PC-3 (cell line): ENCODE results near the gene ENAH. TPM values are rescaled to one million over a fixed set of nuclear protein-coding genes. Genes with fewer than 3 reads are reported as not detected.

Experiments used
- ATAC-seq: fragments of 200-7000 bp; cut with Tn5 transposase; 2 replicates; pipeline ENCODE4 v1.9.1; 2020; ENCODE audit warnings: mild to moderate bottlenecking, moderate library complexity
- BruUV-seq: library from RNA; stranded (reverse); fragments of 400-500 nt; replicated peaks from 2 replicates; lab custom pipeline; 2021; lab: Mats Ljungman, UMichigan
- CTCF ChIA-PET: fragments of 300-600 bp; sonication (Branson Sonifier 250); formaldehyde crosslinking; loops from one replicate; lab custom pipeline; 2022; ENCODE audit warnings: antibody characterized with exemption; lab: Charles Lee
- POLR2A ChIA-PET: fragments of 300-600 bp; sonication (Branson Sonifier 250); formaldehyde crosslinking; loops from one replicate; lab custom pipeline; 2022; ENCODE audit warnings: antibody characterized with exemption; ENCODE audit not compliant: unreplicated experiment; lab: Charles Lee
- DNase-seq: peaks from one replicate; pipeline ENCODE4 v3.0.0-alpha.2; 2015
- H2AFZ ChIP-seq: fragments of 300-600 bp; sonication (generic); 2 replicates; pipeline ENCODE4 v1.6.0; 2016; ENCODE audit warnings: antibody characterized with exemption, low read length
- H3F3A ChIP-seq: fragments of 300-600 bp; sonication (generic); one replicate; pipeline ENCODE4 v1.6.0; 2017; ENCODE audit warnings: antibody characterized with exemption, low read length, control low read depth, mild to moderate bottlenecking; ENCODE audit not compliant: unreplicated experiment
- H3K27ac ChIP-seq: fragments of 300-600 bp; sonication (generic); 2 replicates; pipeline ENCODE4 v1.5.1; 2016; ENCODE audit warnings: mild to moderate bottlenecking, low read length
- H3K27me3 ChIP-seq: fragments of 300-600 bp; sonication (generic); 2 replicates; pipeline ENCODE4 v1.6.1; 2016; ENCODE audit warnings: low read length, mixed read lengths
- H3K36me3 ChIP-seq: fragments of 300-600 bp; sonication (generic); 2 replicates; pipeline ENCODE4 v1.6.1; 2016; ENCODE audit warnings: low read depth, mixed run types, low read length, mixed read lengths
- H3K4me1 ChIP-seq: fragments of 300-600 bp; sonication (generic); 2 replicates; pipeline ENCODE4 v1.5.1; 2016; ENCODE audit warnings: low read length; ENCODE audit not compliant: insufficient read depth
- H3K4me2 ChIP-seq: fragments of 300-600 bp; sonication (generic); 2 replicates; pipeline ENCODE4 v1.6.0; 2016; ENCODE audit warnings: low read length
- H3K4me3 ChIP-seq: fragments of 300-600 bp; sonication (generic); 2 replicates; pipeline ENCODE4 v1.5.1; 2016; ENCODE audit warnings: mild to moderate bottlenecking, low read length, mixed read lengths
- H3K79me2 ChIP-seq: fragments of 300-600 bp; sonication (generic); 2 replicates; pipeline ENCODE4 v1.6.1; 2017; ENCODE audit warnings: low read length, mixed read lengths
- H3K9ac ChIP-seq: fragments of 300-600 bp; sonication (generic); 2 replicates; pipeline ENCODE4 v1.6.0; 2016; ENCODE audit warnings: mild to moderate bottlenecking, low read length
- H3K9me2 ChIP-seq: fragments of 300-600 bp; sonication (generic); replicated peaks from 2 replicates; pipeline ENCODE4 v1.6.1; 2016; ENCODE audit warnings: mixed run types, low read length, mixed read lengths
- H3K9me3 ChIP-seq: fragments of 300-600 bp; sonication (generic); 2 replicates; pipeline ENCODE4 v1.6.1; 2016; ENCODE audit warnings: low read length, mixed read lengths
- H4K20me1 ChIP-seq: fragments of 300-600 bp; sonication (generic); 2 replicates; pipeline ENCODE4 v1.6.1; 2016; ENCODE audit warnings: low read length, mixed read lengths
- CTCF ChIP-seq: fragments of 300-600 bp; sonication (generic); conservative IDR thresholded peaks from 2 replicates; pipeline ENCODE4 v1.5.1; 2017; ENCODE audit warnings: antibody characterized with exemption, low read depth, mild to moderate bottlenecking, low read length
- EZH2 ChIP-seq: fragments of 300-600 bp; sonication (generic); IDR thresholded peaks from one replicate; pipeline ENCODE4 v1.6.1; 2017; ENCODE audit warnings: antibody characterized with exemption, mild to moderate bottlenecking, low read length; ENCODE audit not compliant: unreplicated experiment
- EZH2phosphoT487 ChIP-seq: fragments of 300-600 bp; sonication (generic); IDR thresholded peaks from 2 replicates; pipeline ENCODE4 v1.6.1; 2018; ENCODE audit warnings: mild to moderate bottlenecking, antibody characterized with exemption, low read length, borderline replicate concordance
- intact Hi-C: fragments of 100-400 bp; cut with micrococcal nuclease; formaldehyde crosslinking; loops from 2 replicates; pipeline ENCODE4 v1.9.0; 2023
- total RNA-seq: library from RNA; depleted of rRNA; stranded (reverse); fragments of >200 nt; gene quantifications from 2 replicates; pipeline ENCODE4 v1.2.3, GENCODE V29; 2014

Gene ENAH
- total RNA-seq, 1 experiment from 2014 or later, result 96.6 TPM

DNA sequence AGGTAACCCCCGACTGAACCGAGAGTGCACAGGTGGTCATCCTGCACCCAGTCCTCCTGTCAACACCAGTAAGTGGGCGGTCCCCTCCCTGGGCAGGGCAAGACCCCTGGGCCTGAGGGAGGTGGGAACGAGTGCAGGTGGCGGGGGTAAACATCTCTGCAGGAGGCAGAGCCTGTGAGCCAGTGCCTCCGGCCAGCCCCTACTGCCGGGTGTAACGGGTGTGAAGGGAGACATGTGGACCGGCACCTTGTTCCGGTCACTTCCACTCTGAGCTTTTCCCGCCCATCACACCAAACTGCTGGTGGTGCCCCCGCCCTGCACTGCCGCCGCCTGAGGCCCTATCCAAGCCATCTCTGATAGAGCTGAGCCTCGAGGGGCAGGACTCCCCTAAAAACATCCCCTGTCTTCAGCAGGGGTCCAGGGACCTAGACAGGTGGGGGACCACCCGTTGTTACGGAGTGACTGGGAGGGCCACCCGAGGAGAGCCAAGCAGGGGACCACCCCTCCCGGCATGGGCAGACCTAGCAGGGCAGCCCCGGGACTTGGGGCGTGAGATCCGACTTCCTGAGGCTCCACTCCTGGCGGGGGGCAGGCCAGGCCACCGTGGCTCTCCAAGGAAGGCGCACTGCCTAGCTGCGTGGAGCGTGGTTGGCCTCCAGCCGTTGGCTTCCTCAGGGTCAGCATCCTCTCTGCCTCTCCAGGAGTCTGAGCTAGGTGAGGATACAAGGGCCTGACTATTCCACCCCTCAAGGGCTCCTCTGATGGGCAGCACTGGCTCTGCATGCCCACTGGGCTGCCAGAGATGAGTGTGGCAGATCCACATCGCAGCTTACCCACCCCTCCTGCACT lies 181.2 kb downstream of the ENAH start:
- H3K4me3 ChIP-seq, result no peak overlapping the region
- H3K9ac ChIP-seq, result no peak overlapping the region
- POLR2A ChIA-PET, result interaction anchor here (0.5 kb wide), 1 partner anchor 122 kb away, joined by 7 read pairs; no protein-coding TSS in a partner anchor
- CTCF ChIA-PET, result no interaction called here
- H3K27ac ChIP-seq, result no peak overlapping the region
- no peaks in the 10 kb centered on the region for H3K36me3 ChIP-seq
- intact Hi-C loops, result no loop called here
- no peaks in the 10 kb centered on the region for H3K79me2 ChIP-seq
- ATAC-seq (no peak), DNase-seq (no peak)
- no peak overlapping the region for H3K4me2 ChIP-seq
- no peaks in the 10 kb centered on the region for H3F3A ChIP-seq
- no peaks in the 10 kb centered on the region for H4K20me1 ChIP-seq
- no peak for TF ChIP-seq EZH2
- no peak for TF ChIP-seq CTCF
- no peak for TF ChIP-seq EZH2phosphoT487
- H3K4me1 ChIP-seq, result peaks cover 10% of the 10 kb centered on the region; the same call in 1 of the 2 replicates
- no peaks in the 10 kb centered on the region for H3K9me3 ChIP-seq
- no TSS peak for BruUV-seq
- no peaks in the 10 kb centered on the region for H3K9me2 ChIP-seq
- H2AFZ ChIP-seq, result no peak overlapping the region
- H3K27me3 ChIP-seq, result no peaks in the 10 kb centered on the region

- BruUV-seq, result no TSS peak
- ATAC-seq (no peak), DNase-seq (no peak)
- Histone ChIP-seq H3K9ac (no peak overlapping the region), H4K20me1 (no peaks in the 10 kb centered on the region), H3K79me2 (no peaks in the 10 kb centered on the region), H2AFZ (no peak overlapping the region), H3K27me3 (no peaks in the 10 kb centered on the region), H3K9me3 (no peaks in the 10 kb centered on the region), H3K4me1 (peaks cover 10% of the 10 kb centered on the region; the same call in 1 of the 2 replicates), H3K9me2 (no peaks in the 10 kb centered on the region), H3K36me3 (no peaks in the 10 kb centered on the region), H3F3A (no peaks in the 10 kb centered on the region), H3K27ac (no peak overlapping the region), H3K4me2 (no peak overlapping the region), H3K4me3 (no peak overlapping the region)
- POLR2A ChIA-PET, result no interaction called here
- intact Hi-C loops, result no loop called here
- TF ChIP-seq EZH2phosphoT487 (no peak), CTCF (no peak), EZH2 (no peak)
- CTCF ChIA-PET, result no interaction called here
Measured at GRCh38 chr1:225471109-225471452, 181.8 kb downstream of the ENAH start.
